B cell (primary cell): ENCODE data around the gene MXRA5. TPM values are rescaled to one million over a fixed set of nuclear protein-coding genes. Genes with fewer than 3 reads are reported as not detected.

Experiments
- ATAC-seq: fragments of 200-7000 bp; cut with Tn5 transposase; one replicate; pipeline ENCODE4 v1.10.0; 2021; ENCODE audit warnings: low read depth, mild to moderate bottlenecking, moderate number of reproducible peaks, moderate library complexity
- CTCF ChIA-PET: fragments of 350-600 bp; sonication (Branson Sonifier 250); formaldehyde crosslinking; loops from one replicate; lab custom pipeline; 2021; ENCODE audit warnings: antibody characterized with exemption, inconsistent platforms; lab: Charles Lee
- POLR2A ChIA-PET: fragments of 350-600 bp; sonication (Branson Sonifier 250); formaldehyde crosslinking; loops from one replicate; lab custom pipeline; 2021; ENCODE audit warnings: antibody characterized with exemption; lab: Charles Lee
- DNase-seq: peaks from one replicate; pipeline ENCODE4 v3.0.0; 2013
- H2AFZ ChIP-seq: 2 replicates; pipeline ENCODE4 v1.6.1; 2012; ENCODE audit warnings: mild to moderate bottlenecking, low read depth, low read length; ENCODE audit not compliant: insufficient read depth, poor library complexity, severe bottlenecking
- H3K27ac ChIP-seq, 2 donors: 1 replicate in 1 of 2; 2 replicates in 1 of 2; pipeline ENCODE4 v1.5.1; 2012 to 2013; ENCODE audit warnings: low read length in 2 of 2, mild to moderate bottlenecking in 2 of 2, moderate library complexity in 1 of 2
- H3K27me3 ChIP-seq, 4 experiments: fragments of 200-600 bp in 1 of 4; sonication (generic) in 1 of 4; replicated peaks in 1 of 4; 1 replicate in 2 of 4; 2 replicates in 2 of 4; pipeline versions ENCODE4 v1.6.1 to v1.7.0; 2013 to 2016; ENCODE audit warnings: low read length in 3 of 4, mild to moderate bottlenecking in 2 of 4, mixed read lengths in 1 of 4, moderate library complexity in 1 of 4; ENCODE audit not compliant: insufficient read depth in 4 of 4, control insufficient read depth in 3 of 4; ENCODE audit errors: control extremely low read depth in 1 of 4
- H3K36me3 ChIP-seq, 2 experiments: replicated peaks in 1 of 2; 1 replicate in 1 of 2; 2 replicates in 1 of 2; pipeline versions ENCODE4 v1.6.1 to v1.7.1; 2013; ENCODE audit warnings: low read length in 1 of 2; ENCODE audit not compliant: insufficient read depth in 2 of 2, control insufficient read depth in 1 of 2; ENCODE audit errors: control extremely low read depth in 1 of 2, extremely low read depth in 1 of 2
- H3K4me1 ChIP-seq, 2 donors: fragments of 200-600 bp in 1 of 2; sonication (generic) in 1 of 2; 1 replicate in 1 of 2; 2 replicates in 1 of 2; pipeline versions ENCODE4 v1.5.1 to v1.6.1; 2013 to 2017; ENCODE audit warnings: low read length in 2 of 2; ENCODE audit not compliant: control insufficient read depth in 2 of 2, insufficient read depth in 2 of 2
- H3K4me2 ChIP-seq: replicated peaks from 2 replicates; pipeline ENCODE3; 2012; ENCODE audit warnings: mild to moderate bottlenecking, low read depth, low read length; ENCODE audit not compliant: poor library complexity, severe bottlenecking
- H3K4me3 ChIP-seq, 5 experiments: fragments of 200-600 bp in 1 of 5; sonication (generic) in 1 of 5; 1 replicate in 3 of 5; 2 replicates in 2 of 5; pipeline versions ENCODE4 v1.5.1 to v1.7.0; 2011 to 2016; ENCODE audit warnings: low read length in 4 of 5, mild to moderate bottlenecking in 4 of 5, low read depth in 2 of 5, control low read depth in 1 of 5, moderate library complexity in 1 of 5; ENCODE audit not compliant: insufficient read depth in 1 of 5; ENCODE audit errors: control extremely low read depth in 1 of 5, extremely low read depth in 1 of 5
- H3K79me2 ChIP-seq: fragments of 200-600 bp; sonication (generic); one replicate; pipeline ENCODE4 v1.6.0; 2016; ENCODE audit warnings: low read length; ENCODE audit not compliant: control insufficient read depth, insufficient read depth
- H3K9ac ChIP-seq: fragments of 200-600 bp; sonication (generic); 2 replicates; pipeline ENCODE4 v1.6.1; 2017; ENCODE audit warnings: mild to moderate bottlenecking, low read length, moderate library complexity
- H3K9me3 ChIP-seq, 3 donors: one replicate each; pipeline versions ENCODE4 v1.6.1 to v1.7.1; 2013; ENCODE audit warnings: low read length in 2 of 3; ENCODE audit not compliant: control insufficient read depth in 2 of 3, insufficient read depth in 1 of 3; ENCODE audit errors: control extremely low read depth in 1 of 3
- H4K20me1 ChIP-seq: 2 replicates; pipeline ENCODE4 v1.6.0; 2012; ENCODE audit warnings: mild to moderate bottlenecking, low read length; ENCODE audit not compliant: insufficient read depth, control insufficient read depth, poor library complexity, severe bottlenecking
- H3K27ac Mint-ChIP-seq: one replicate; pipeline ENCODE4 v1.8.0; 2021; ENCODE audit warnings: mixed read lengths
- H3K27me3 Mint-ChIP-seq: one replicate; pipeline ENCODE4 v1.8.0; 2021; ENCODE audit warnings: mixed read lengths
- H3K4me1 Mint-ChIP-seq: one replicate; pipeline ENCODE4 v1.8.0; 2021; ENCODE audit warnings: mixed read lengths
- H3K4me3 Mint-ChIP-seq: one replicate; pipeline ENCODE4 v1.8.0; 2021; ENCODE audit warnings: mixed read lengths
- H3K9me3 Mint-ChIP-seq: one replicate; pipeline ENCODE4 v1.8.0; 2022; ENCODE audit warnings: mixed read lengths; ENCODE audit not compliant: insufficient read depth
- EZH2 ChIP-seq: IDR thresholded peaks from 2 replicates; pipeline ENCODE4 v1.6.1; 2012; ENCODE audit warnings: borderline replicate concordance, low read depth, mild to moderate bottlenecking, moderate library complexity, low read length; ENCODE audit not compliant: insufficient read depth, poor library complexity, severe bottlenecking
- WGBS: methylation state at CpG from one replicate; pipeline ENCODE4 v1.1.5; 2013; ENCODE audit warnings: missing lambda C conversion rate; ENCODE audit not compliant: insufficient coverage; 5-methylcytosine and 5-hydroxymethylcytosine counted together
- intact Hi-C: fragments of 100-400 bp; cut with micrococcal nuclease; formaldehyde crosslinking; loops from one replicate; pipeline ENCODE4 v1.10.0; 2022
- polyA plus RNA-seq: library from polyadenylated mRNA; depleted of rRNA; stranded (reverse); fragments of >200 nt; gene quantifications from 2 replicates; pipeline ENCODE4 v1.2.3, GENCODE V29; 2012
- total RNA-seq, 2 donors: library from RNA; stranded (reverse); fragments of 120-200 nt in 1 of 2; gene quantifications; 1 replicate in 1 of 2; 2 replicates in 1 of 2; pipeline versions ENCODE4 v1.2.3 to v1.2.4, GENCODE V29; 2013 to 2022
- TF ChIP-seq, protein P1 (sequence below): fragments of 200-600 bp; IDR thresholded peaks from one replicate; pipeline ENCODE4 v1.8.0; 2022; ENCODE audit warnings: antibody characterized with exemption, mild to moderate bottlenecking

The MXRA5 gene
- total and polyA plus RNA-seq, 2 donors (not counting 1 experiment from before 2014, with no cell fraction given): not detected

DNA sequence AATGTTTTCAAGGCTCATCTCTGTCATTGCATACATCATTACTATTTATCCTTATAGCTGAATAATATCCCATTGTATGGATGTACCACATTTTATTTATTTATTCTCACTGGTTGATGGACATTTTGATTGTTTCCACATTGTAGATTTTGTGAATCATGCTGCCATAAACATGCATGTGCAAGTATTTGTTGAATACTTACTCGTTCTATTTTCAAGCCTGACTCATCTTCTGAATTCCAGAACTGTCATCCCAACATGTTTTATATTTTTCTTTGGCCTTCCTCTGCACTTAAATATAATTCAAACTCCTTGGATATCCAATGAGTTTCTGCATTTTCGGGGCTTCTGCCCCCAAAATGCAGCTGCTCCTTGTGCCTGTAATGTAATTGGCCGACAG lies 77.6 kb downstream of the MXRA5 start:
- TF ChIP-seq, protein P1, sequence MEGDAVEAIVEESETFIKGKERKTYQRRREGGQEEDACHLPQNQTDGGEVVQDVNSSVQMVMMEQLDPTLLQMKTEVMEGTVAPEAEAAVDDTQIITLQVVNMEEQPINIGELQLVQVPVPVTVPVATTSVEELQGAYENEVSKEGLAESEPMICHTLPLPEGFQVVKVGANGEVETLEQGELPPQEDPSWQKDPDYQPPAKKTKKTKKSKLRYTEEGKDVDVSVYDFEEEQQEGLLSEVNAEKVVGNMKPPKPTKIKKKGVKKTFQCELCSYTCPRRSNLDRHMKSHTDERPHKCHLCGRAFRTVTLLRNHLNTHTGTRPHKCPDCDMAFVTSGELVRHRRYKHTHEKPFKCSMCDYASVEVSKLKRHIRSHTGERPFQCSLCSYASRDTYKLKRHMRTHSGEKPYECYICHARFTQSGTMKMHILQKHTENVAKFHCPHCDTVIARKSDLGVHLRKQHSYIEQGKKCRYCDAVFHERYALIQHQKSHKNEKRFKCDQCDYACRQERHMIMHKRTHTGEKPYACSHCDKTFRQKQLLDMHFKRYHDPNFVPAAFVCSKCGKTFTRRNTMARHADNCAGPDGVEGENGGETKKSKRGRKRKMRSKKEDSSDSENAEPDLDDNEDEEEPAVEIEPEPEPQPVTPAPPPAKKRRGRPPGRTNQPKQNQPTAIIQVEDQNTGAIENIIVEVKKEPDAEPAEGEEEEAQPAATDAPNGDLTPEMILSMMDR: no peak
- no peak for TF ChIP-seq EZH2
- DNase-seq: no peak

DNA sequence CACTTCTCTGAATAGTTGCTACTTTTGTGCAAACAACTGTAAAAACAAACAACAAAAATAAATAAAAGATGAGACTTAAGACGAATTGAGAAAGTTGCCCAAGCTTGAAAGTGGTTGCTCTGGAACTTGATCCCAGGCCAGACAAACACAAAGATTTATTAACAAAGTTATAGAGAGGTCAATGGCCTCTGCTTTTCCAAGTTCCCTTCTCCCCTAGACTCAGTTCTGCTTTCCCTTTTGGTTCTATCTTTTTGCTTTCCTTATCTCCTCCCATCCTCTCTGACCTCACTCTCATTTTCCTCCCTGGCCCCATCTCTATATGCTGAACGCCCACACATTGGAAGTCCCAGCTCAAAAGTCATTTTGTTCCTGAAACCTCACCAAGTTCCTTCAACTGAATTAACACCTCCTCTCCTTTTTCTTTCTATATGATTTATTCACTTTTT lies 82.7 kb downstream of the MXRA5 start:
- no peak for DNase-seq
- H2AFZ ChIP-seq: no peak overlapping the region
- H3K9me3 ChIP-seq: no peaks in the 10 kb centered on the region
- POLR2A ChIA-PET: no interaction called here
- WGBS: 78% methylated on average over 1 of the region's 2 CpGs
- TF ChIP-seq, protein P1: no peak
- no peak for TF ChIP-seq EZH2
- H3K79me2 ChIP-seq: no peaks in the 10 kb centered on the region
- no peaks in the 10 kb centered on the region for H3K27me3 Mint-ChIP-seq
- H3K4me3 Mint-ChIP-seq: no peak overlapping the region
- no peaks in the 10 kb centered on the region for H3K4me1 Mint-ChIP-seq
- H3K9ac ChIP-seq: no peak overlapping the region
- intact Hi-C loops: no loop called here
- H3K4me2 ChIP-seq: no peak overlapping the region
- H3K9me3 Mint-ChIP-seq: no peaks in the 10 kb centered on the region
- no peaks in the 10 kb centered on the region for H3K36me3 ChIP-seq
- no peak overlapping the region for H3K27ac Mint-ChIP-seq
- ATAC-seq: no peak
- H3K4me3 ChIP-seq: no peak overlapping the region
- no peaks in the 10 kb centered on the region for H3K4me1 ChIP-seq
- H3K27me3 ChIP-seq: no peaks in the 10 kb centered on the region
- no peak overlapping the region for H3K27ac ChIP-seq
- H4K20me1 ChIP-seq: no peaks in the 10 kb centered on the region
- CTCF ChIA-PET: no interaction called here

More for the DNA sequence above, 77.6 kb downstream of the MXRA5 start:
- no peak for ATAC-seq
- CTCF ChIA-PET: no interaction called here
- Histone ChIP-seq H3K4me1 (no peaks in the 10 kb centered on the region), H3K27ac (no peak overlapping the region), H3K4me3 (no peak overlapping the region), H3K27me3 (no peaks in the 10 kb centered on the region), H3K9me3 (no peaks in the 10 kb centered on the region), H3K79me2 (no peaks in the 10 kb centered on the region), H3K36me3 (no peaks in the 10 kb centered on the region), H3K4me2 (no peak overlapping the region), H4K20me1 (no peaks in the 10 kb centered on the region), H2AFZ (no peak overlapping the region), H3K9ac (no peak overlapping the region)
- no peak overlapping the region for H3K27ac Mint-ChIP-seq
- WGBS: 75% methylated on average over 2 of the region's 3 CpGs
- intact Hi-C loops: no loop called here
- no peak overlapping the region for H3K4me3 Mint-ChIP-seq
- no peaks in the 10 kb centered on the region for H3K9me3 Mint-ChIP-seq
- H3K4me1 Mint-ChIP-seq: no peaks in the 10 kb centered on the region
- POLR2A ChIA-PET: no interaction called here
- H3K27me3 Mint-ChIP-seq: no peaks in the 10 kb centered on the region
